Measurements from ENCODE around the gene KATNBL1.

The KATNBL1 gene

GRCh38 chr15:34209421-34210282 lies at the start of gene KATNBL1:
TSS of gene KATNBL1 (minus strand) at chr15:34210096. CDS start at chr15:34163676, 46,420 bp downstream.
- POLR2A ChIA-PET, result interaction anchor here (0.6 to 2.2 kb wide), 8 partner anchors 10 to 152 kb away, joined by 3 to 10 read pairs (median 6); partner anchors contain the start of genes EMC7 and PGBD4
- peak; percentile 88 for DNase-seq (ENCODE audit: extremely low spot score)
- CTCF ChIA-PET, result interaction anchor here (0.5 to 2.2 kb wide), 8 partner anchors 9 to 1117 kb away, joined by 3 to 13 read pairs (median 3); no protein-coding TSS in a partner anchor
- TF ChIP-seq ELF4 (IDR thresholded peaks at IDR 0.05), result no peak
- 0 out of 2 replicates have a peak, but pooled peaks have one; percentile 20 for TF ChIP-seq FOXM1 (IDR thresholded peaks at IDR 0.05; ENCODE audit: borderline replicate concordance)

GRCh38 chr15:34259566-34259965 lies 49.7 kb upstream of the KATNBL1 start:
- DNase-seq (ENCODE audit: extremely low spot score), result no peak
- no peak for TF ChIP-seq FOXK2 (IDR thresholded peaks at IDR 0.05)
- TF ChIP-seq FOXA1 (IDR thresholded peaks at IDR 0.05), result no peak
- no peak for TF ChIP-seq LEF1 (IDR thresholded peaks at IDR 0.05; ENCODE audit: borderline replicate concordance)
- TF ChIP-seq HDGF (IDR thresholded peaks at IDR 0.05; ENCODE audit: borderline replicate concordance), result no peak
- TF ChIP-seq SUZ12 (IDR thresholded peaks at IDR 0.05), result no peak
- no peak for TF ChIP-seq ELF4 (IDR thresholded peaks at IDR 0.05)
- TF ChIP-seq NFRKB (IDR thresholded peaks at IDR 0.05), result no peak
- no peak for TF ChIP-seq ZNF384 (IDR thresholded peaks at IDR 0.05)
- TF ChIP-seq TARDBP (IDR thresholded peaks at IDR 0.05), result no peak
- TF ChIP-seq ARNT (IDR thresholded peaks at IDR 0.05), result no peak
- TF ChIP-seq CTBP1 (IDR thresholded peaks at IDR 0.05; ENCODE audit: borderline replicate concordance), result no peak
- CTCF ChIA-PET, result no interaction called here
- POLR2A ChIA-PET, result no interaction called here

- TF ChIP-seq SP1 (IDR thresholded peaks at IDR 0.05) (no peak), ARNT (IDR thresholded peaks at IDR 0.05) (no peak)
- CTCF ChIA-PET, result no interaction called here
- POLR2A ChIA-PET, result no interaction called here
- no peak for DNase-seq (ENCODE audit: extremely low spot score)
Observed at GRCh38 chr15:34258151-34258550, 48.3 kb upstream of the KATNBL1 start.

- no peak for TF ChIP-seq ELF4 (IDR thresholded peaks at IDR 0.05)
- ChIA-PET CTCF (interaction anchor here (1.0 kb wide), 1 partner anchor 11 kb away, joined by 3 read pairs; no protein-coding TSS in a partner anchor), POLR2A (no interaction called here)
Observed at GRCh38 chr15:34252545-34252944, 42.6 kb upstream of the KATNBL1 start.

GRCh38 chr15:34248190-34248589 lies 38.3 kb upstream of the KATNBL1 start:
- CTCF ChIA-PET, result interaction anchor here (0.6 kb wide), 1 partner anchor 95 kb away, joined by 5 read pairs; no protein-coding TSS in a partner anchor
- POLR2A ChIA-PET, result no interaction called here
- DNase-seq (ENCODE audit: extremely low spot score), result no peak
- no peak for TF ChIP-seq ARNT (IDR thresholded peaks at IDR 0.05)
- TF ChIP-seq HDGF (IDR thresholded peaks at IDR 0.05; ENCODE audit: borderline replicate concordance), result no peak
- TF ChIP-seq ELF4 (IDR thresholded peaks at IDR 0.05), result no peak

More at GRCh38 chr15:34252545-34252944, 42.6 kb upstream of the KATNBL1 start:
- no peak for DNase-seq (ENCODE audit: extremely low spot score)

GRCh38 chr15:34246276-34246976 lies 36.5 kb upstream of the KATNBL1 start:
- ChIA-PET CTCF (no interaction called here), POLR2A (no interaction called here)
- DNase-seq (ENCODE audit: extremely low spot score), result no peak
- TF ChIP-seq ELF4 (IDR thresholded peaks at IDR 0.05) (no peak), NFRKB (IDR thresholded peaks at IDR 0.05) (no peak), SP1 (IDR thresholded peaks at IDR 0.05) (no peak), CTBP1 (IDR thresholded peaks at IDR 0.05; ENCODE audit: borderline replicate concordance) (no peak), FOXK2 (IDR thresholded peaks at IDR 0.05) (no peak), LEF1 (IDR thresholded peaks at IDR 0.05; ENCODE audit: borderline replicate concordance) (no peak), SUZ12 (IDR thresholded peaks at IDR 0.05) (no peak), ARNT (IDR thresholded peaks at IDR 0.05) (no peak)

GRCh38 chr15:34243226-34243625 lies 33.3 kb upstream of the KATNBL1 start:
- TF ChIP-seq TARDBP (IDR thresholded peaks at IDR 0.05) (no peak), PKNOX1 (IDR thresholded peaks at IDR 0.05) (no peak), LEF1 (IDR thresholded peaks at IDR 0.05; ENCODE audit: borderline replicate concordance) (no peak), CTBP1 (IDR thresholded peaks at IDR 0.05; ENCODE audit: borderline replicate concordance) (no peak)
- POLR2A ChIA-PET, result interaction anchor here (1.1 kb wide), 1 partner anchor 95 kb away, joined by 3 read pairs; no protein-coding TSS in a partner anchor
- CTCF ChIA-PET, result no interaction called here
- DNase-seq (ENCODE audit: extremely low spot score), result no peak

- no peak for TF ChIP-seq FOXK2 (IDR thresholded peaks at IDR 0.05)
- no peak for TF ChIP-seq BHLHE40 (IDR thresholded peaks at IDR 0.05; ENCODE audit: borderline replicate concordance)
- ChIA-PET CTCF (interaction anchor here (1.0 kb wide), 1 partner anchor 9 kb away, joined by 4 read pairs; no protein-coding TSS in a partner anchor), POLR2A (no interaction called here)
- no peak for DNase-seq (ENCODE audit: extremely low spot score)
Observed at GRCh38 chr15:34242331-34242710, 32.4 kb upstream of the KATNBL1 start.
